CD14-positive monocyte (primary cell): ENCODE data around the gene DGKI. TPM values are rescaled to one million over a fixed set of nuclear protein-coding genes. Genes with fewer than 3 reads are reported as not detected.

Experiments used
- DNase-seq, 3 donors: peaks; one replicate each; pipeline ENCODE4 v3.0.0-alpha.2; 2011 to 2022
- H2AFZ ChIP-seq: 2 replicates; pipeline ENCODE4 v1.6.0; 2012; ENCODE audit warnings: mild to moderate bottlenecking, low read depth, low read length, inconsistent platforms; ENCODE audit not compliant: insufficient read depth, poor library complexity, severe bottlenecking
- H3K27ac ChIP-seq, 2 donors: 1 replicate in 1 of 2; 2 replicates in 1 of 2; pipeline ENCODE4 v1.5.1; 2012 to 2013; ENCODE audit warnings: low read length in 2 of 2, control low read depth in 1 of 2, inconsistent platforms in 1 of 2, low read depth in 1 of 2, mild to moderate bottlenecking in 1 of 2
- H3K27me3 ChIP-seq, 2 donors: one replicate each; pipeline versions ENCODE4 v1.6.0 to v1.6.1; 2011 to 2013; ENCODE audit warnings: low read length in 2 of 2; ENCODE audit not compliant: control insufficient read depth in 2 of 2, insufficient read depth in 2 of 2
- H3K36me3 ChIP-seq, 2 donors: replicated peaks in 1 of 2; 1 replicate in 1 of 2; 2 replicates in 1 of 2; pipeline versions ENCODE4 v1.5.1 to v1.6.1; 2012 to 2013; ENCODE audit warnings: low read length in 2 of 2, control low read depth in 1 of 2, inconsistent platforms in 1 of 2, mild to moderate bottlenecking in 1 of 2; ENCODE audit not compliant: insufficient read depth in 2 of 2, control insufficient read depth in 1 of 2
- H3K4me1 ChIP-seq, 2 donors: 1 replicate in 1 of 2; 2 replicates in 1 of 2; pipeline versions ENCODE4 v1.5.1 to v1.6.1; 2012 to 2013; ENCODE audit warnings: low read length in 2 of 2, control low read depth in 1 of 2, inconsistent platforms in 1 of 2, mild to moderate bottlenecking in 1 of 2, moderate library complexity in 1 of 2; ENCODE audit not compliant: insufficient read depth in 2 of 2, control insufficient read depth in 1 of 2
- H3K4me2 ChIP-seq: replicated peaks from 2 replicates; pipeline ENCODE3; 2012; ENCODE audit warnings: low read length, moderate library complexity, mild to moderate bottlenecking; ENCODE audit not compliant: poor library complexity, severe bottlenecking; ENCODE audit errors: extremely low read depth
- H3K4me3 ChIP-seq, 3 experiments: fragments of 200-600 bp in 1 of 3; sonication (generic) in 1 of 3; replicated peaks in 1 of 3; 1 replicate in 2 of 3; 2 replicates in 1 of 3; pipeline ENCODE4 v1.5.1; 2011 to 2013; ENCODE audit warnings: low read length in 3 of 3, mild to moderate bottlenecking in 3 of 3, control low read depth in 2 of 3, low read depth in 2 of 3, inconsistent platforms in 1 of 3, moderate library complexity in 1 of 3
- H3K79me2 ChIP-seq: 2 replicates; pipeline ENCODE4 v1.6.0; 2012; ENCODE audit warnings: mild to moderate bottlenecking, control low read depth, inconsistent platforms, low read length, moderate library complexity; ENCODE audit not compliant: insufficient read depth
- H3K9ac ChIP-seq: 2 replicates; pipeline ENCODE4 v1.6.0; 2017; ENCODE audit warnings: low read length, mild to moderate bottlenecking; ENCODE audit not compliant: insufficient read depth, poor library complexity, severe bottlenecking
- H3K9me3 ChIP-seq, 2 donors: replicated peaks in 1 of 2; 1 replicate in 1 of 2; 2 replicates in 1 of 2; pipeline versions ENCODE4 v1.5.1 to v1.6.1; 2012 to 2013; ENCODE audit warnings: low read length in 2 of 2, control low read depth in 1 of 2; ENCODE audit not compliant: control insufficient read depth in 1 of 2, insufficient read depth in 1 of 2
- H4K20me1 ChIP-seq: 2 replicates; pipeline ENCODE4 v1.6.0; 2012; ENCODE audit warnings: mild to moderate bottlenecking, low read length, control low read depth, moderate library complexity; ENCODE audit not compliant: insufficient read depth
- H3K27ac Mint-ChIP-seq, 7 donors: one replicate each; pipeline ENCODE4 v1.8.0; 2020; ENCODE audit warnings: mild to moderate bottlenecking in 7 of 7, mixed read lengths in 7 of 7, moderate library complexity in 6 of 7, inconsistent platforms in 2 of 7
- H3K27me3 Mint-ChIP-seq, 3 donors: one replicate each; pipeline ENCODE4 v1.8.0; 2021 to 2022; ENCODE audit warnings: low read depth in 3 of 3, mild to moderate bottlenecking in 3 of 3, mixed read lengths in 3 of 3, moderate library complexity in 3 of 3, inconsistent platforms in 1 of 3
- H3K36me3 Mint-ChIP-seq, 2 donors: one replicate each; pipeline ENCODE4 v1.8.0; 2020; ENCODE audit warnings: mixed read lengths in 2 of 2, inconsistent platforms in 1 of 2, mild to moderate bottlenecking in 1 of 2
- H3K4me1 Mint-ChIP-seq: one replicate; pipeline ENCODE4 v1.8.0; 2020; ENCODE audit warnings: mild to moderate bottlenecking, mixed read lengths
- H3K4me3 Mint-ChIP-seq, 2 donors: one replicate each; pipeline ENCODE4 v1.8.0; 2020; ENCODE audit warnings: mild to moderate bottlenecking in 2 of 2, mixed read lengths in 2 of 2, moderate library complexity in 1 of 2
- H3K9me3 Mint-ChIP-seq, 7 donors: one replicate each; pipeline ENCODE4 v1.8.0; 2020 to 2022; ENCODE audit warnings: mixed read lengths in 7 of 7, mild to moderate bottlenecking in 6 of 7, moderate library complexity in 6 of 7, inconsistent platforms in 2 of 7
- WGBS: methylation state at CpG from one replicate; pipeline ENCODE4 v1.1.5; 2013; ENCODE audit warnings: missing lambda C conversion rate; ENCODE audit not compliant: insufficient coverage; 5-methylcytosine and 5-hydroxymethylcytosine counted together
- intact Hi-C, 2 donors: fragments of 100-400 bp; cut with micrococcal nuclease; formaldehyde crosslinking; loops; one replicate each; pipeline versions ENCODE4 v1.15.0 to v1.15.1; 2023
- polyA plus RNA-seq, 3 donors: library from polyadenylated mRNA; depleted of rRNA in 1 of 3; unstranded in 2 of 3; stranded (reverse) in 1 of 3; fragments of 300-500 nt in 2 of 3; fragments of >200 nt in 1 of 3; fragmentation: Illumina TruSeq in 2 of 3; gene quantifications; 1 replicate in 2 of 3; 2 replicates in 1 of 3; pipeline ENCODE4 v1.2.3, GENCODE V29; 2012 to 2021
- TF ChIP-seq, protein P1 (sequence below): fragments of 200-600 bp; IDR thresholded peaks from one replicate; pipeline ENCODE4 v1.8.0; 2022; ENCODE audit warnings: antibody characterized with exemption, mild to moderate bottlenecking

The DGKI gene
- polyA plus RNA-seq, 3 donors, result not detected

DNA sequence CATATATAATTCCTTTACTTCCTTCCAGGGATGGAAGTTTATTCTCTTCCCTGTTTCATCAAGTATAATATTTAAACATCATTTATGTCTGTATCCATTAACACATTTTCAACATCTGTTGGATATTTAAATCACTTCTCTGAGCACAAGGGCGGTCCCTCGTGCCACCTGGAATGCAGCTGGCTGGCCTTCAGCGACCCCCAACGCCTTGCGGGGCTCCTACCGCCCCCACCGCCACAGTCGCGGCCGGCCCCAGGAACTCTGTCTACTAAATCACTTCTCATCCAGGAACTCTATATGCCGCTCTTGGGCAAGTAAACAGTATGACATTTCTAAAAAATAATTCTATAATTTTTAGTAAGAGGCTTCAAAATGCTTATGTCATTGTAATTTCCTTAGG is 282.1 kb downstream of the DGKI start:
- H3K27me3 Mint-ChIP-seq, result peaks cover 0 to 1% (median 0%) of the 10 kb centered on the region in 3 donors
- Histone ChIP-seq H3K27ac (no peak overlapping the region), H2AFZ (no peak overlapping the region), H3K9me3 (no peaks in the 10 kb centered on the region), H3K9ac (no peak overlapping the region), H3K4me3 (no peak overlapping the region), H3K79me2 (no peaks in the 10 kb centered on the region), H3K4me1 (no peaks in the 10 kb centered on the region), H3K27me3 (no peaks in the 10 kb centered on the region), H3K4me2 (no peak overlapping the region), H4K20me1 (no peaks in the 10 kb centered on the region), H3K36me3 (no peaks in the 10 kb centered on the region)
- intact Hi-C loops, result no loop called here
- TF ChIP-seq, protein P1, sequence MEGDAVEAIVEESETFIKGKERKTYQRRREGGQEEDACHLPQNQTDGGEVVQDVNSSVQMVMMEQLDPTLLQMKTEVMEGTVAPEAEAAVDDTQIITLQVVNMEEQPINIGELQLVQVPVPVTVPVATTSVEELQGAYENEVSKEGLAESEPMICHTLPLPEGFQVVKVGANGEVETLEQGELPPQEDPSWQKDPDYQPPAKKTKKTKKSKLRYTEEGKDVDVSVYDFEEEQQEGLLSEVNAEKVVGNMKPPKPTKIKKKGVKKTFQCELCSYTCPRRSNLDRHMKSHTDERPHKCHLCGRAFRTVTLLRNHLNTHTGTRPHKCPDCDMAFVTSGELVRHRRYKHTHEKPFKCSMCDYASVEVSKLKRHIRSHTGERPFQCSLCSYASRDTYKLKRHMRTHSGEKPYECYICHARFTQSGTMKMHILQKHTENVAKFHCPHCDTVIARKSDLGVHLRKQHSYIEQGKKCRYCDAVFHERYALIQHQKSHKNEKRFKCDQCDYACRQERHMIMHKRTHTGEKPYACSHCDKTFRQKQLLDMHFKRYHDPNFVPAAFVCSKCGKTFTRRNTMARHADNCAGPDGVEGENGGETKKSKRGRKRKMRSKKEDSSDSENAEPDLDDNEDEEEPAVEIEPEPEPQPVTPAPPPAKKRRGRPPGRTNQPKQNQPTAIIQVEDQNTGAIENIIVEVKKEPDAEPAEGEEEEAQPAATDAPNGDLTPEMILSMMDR, result no peak
- H3K9me3 Mint-ChIP-seq, result peaks cover 0 to 8% (median 2%) of the 10 kb centered on the region in 7 donors
- H3K36me3 Mint-ChIP-seq, result no peaks in the 10 kb centered on the region
- no peaks in the 10 kb centered on the region for H3K4me1 Mint-ChIP-seq
- 56% methylated on average over 7 of the region's 11 CpGs for WGBS
- H3K4me3 Mint-ChIP-seq, result no peak overlapping the region
- no peak overlapping the region for H3K27ac Mint-ChIP-seq
- DNase-seq, result no peak

DNA sequence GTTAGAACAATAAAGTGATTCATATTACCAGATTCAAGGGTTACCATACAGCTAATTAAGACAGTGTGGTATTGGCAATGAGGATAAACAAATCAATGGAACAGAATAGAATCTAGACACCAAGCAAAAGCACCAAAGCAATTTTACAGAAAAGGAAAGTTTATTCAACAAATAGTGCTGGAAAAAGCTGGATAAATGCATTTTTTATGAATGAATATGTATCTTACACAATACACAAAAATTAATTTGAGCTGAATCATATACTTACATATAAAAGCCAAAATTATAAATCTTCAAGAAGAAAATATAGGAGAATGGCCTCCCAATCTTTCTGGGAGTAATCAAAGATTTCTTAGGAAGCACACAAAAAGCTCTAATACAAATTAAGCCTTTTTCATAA is 282.8 kb downstream of the DGKI start:
- Mint-ChIP-seq H3K4me1 (no peaks in the 10 kb centered on the region), H3K27ac (no peak overlapping the region), H3K36me3 (no peaks in the 10 kb centered on the region), H3K9me3 (peaks cover 0 to 10% (median 3%) of the 10 kb centered on the region in 7 donors), H3K4me3 (no peak overlapping the region), H3K27me3 (peaks cover 0 to 1% (median 0%) of the 10 kb centered on the region in 3 donors)
- H3K4me2 ChIP-seq, result no peak overlapping the region
- intact Hi-C loops, result no loop called here
- H3K27me3 ChIP-seq, result no peaks in the 10 kb centered on the region
- no peaks in the 10 kb centered on the region for H3K9me3 ChIP-seq
- H3K79me2 ChIP-seq, result no peaks in the 10 kb centered on the region
- no peaks in the 10 kb centered on the region for H3K4me1 ChIP-seq
- H4K20me1 ChIP-seq, result no peaks in the 10 kb centered on the region
- no peak overlapping the region for H3K27ac ChIP-seq
- no peak overlapping the region for H2AFZ ChIP-seq
- DNase-seq, result no peak
- TF ChIP-seq, protein P1, result no peak
- H3K9ac ChIP-seq, result no peak overlapping the region
- H3K4me3 ChIP-seq, result no peak overlapping the region
- H3K36me3 ChIP-seq, result no peaks in the 10 kb centered on the region
